Panc1 (cell line): Measurements from ENCODE around the gene MYLK. TPM values are rescaled to one million over a fixed set of nuclear protein-coding genes. Genes with fewer than 3 reads are reported as not detected.

Experiments used
- ATAC-seq: fragments of 200-7000 bp; cut with Tn5 transposase; 2 replicates; pipeline ENCODE4 v1.9.1; 2020; ENCODE audit warnings: mild to moderate bottlenecking, moderate library complexity
- BruUV-seq: library from RNA; stranded (reverse); fragments of 400-500 nt; replicated peaks from 2 replicates; lab custom pipeline; 2021; lab: Mats Ljungman, UMichigan
- CTCF ChIA-PET: fragments of 300-600 bp; sonication (Branson Sonifier 250); formaldehyde crosslinking; loops from one replicate; lab custom pipeline; 2022; ENCODE audit warnings: antibody characterized with exemption; lab: Charles Lee
- POLR2A ChIA-PET: fragments of 300-600 bp; sonication (Branson Sonifier 250); formaldehyde crosslinking; loops from one replicate; lab custom pipeline; 2022; ENCODE audit warnings: antibody characterized with exemption; lab: Charles Lee
- DNase-seq: peaks from one replicate; pipeline ENCODE4 v3.0.0-alpha.2; 2010; ENCODE audit warnings: low read depth, low spot score
- H3K27ac ChIP-seq: 2 replicates; pipeline ENCODE4 v1.5.1; 2011; ENCODE audit warnings: mild to moderate bottlenecking, low read length, inconsistent platforms
- H3K27me3 ChIP-seq: fragments of 200-500 bp; sonication (Bioruptor generic); 2 replicates; pipeline ENCODE4 v1.6.0; 2014; ENCODE audit warnings: low read length, inconsistent platforms; ENCODE audit not compliant: control insufficient read depth, insufficient read depth
- H3K36me3 ChIP-seq: fragments of 200-500 bp; sonication (Bioruptor generic); 2 replicates; pipeline ENCODE4 v1.5.1; 2014; ENCODE audit warnings: inconsistent platforms, mild to moderate bottlenecking, low read length, moderate library complexity; ENCODE audit not compliant: control insufficient read depth, insufficient read depth
- H3K4me1 ChIP-seq: 2 replicates; pipeline ENCODE4 v1.5.1; 2011; ENCODE audit warnings: inconsistent platforms, mild to moderate bottlenecking, low read length, moderate library complexity; ENCODE audit not compliant: control insufficient read depth, insufficient read depth
- H3K4me3 ChIP-seq, 2 experiments: 2 replicates each; pipeline ENCODE4 v1.5.1; 2011 to 2012; ENCODE audit warnings: low read depth in 2 of 2, low read length in 2 of 2, mild to moderate bottlenecking in 2 of 2, inconsistent platforms in 1 of 2, moderate library complexity in 1 of 2
- H3K9me3 ChIP-seq: fragments of 200-500 bp; sonication (Bioruptor generic); 2 replicates; pipeline ENCODE4 v1.5.1; 2014; ENCODE audit warnings: low read depth, mild to moderate bottlenecking, inconsistent platforms, low read length, moderate library complexity; ENCODE audit not compliant: control insufficient read depth, insufficient read depth
- CTCF ChIP-seq: fragments of 450-650 bp; IDR thresholded peaks from 2 replicates; pipeline ENCODE4 v1.5.1; 2017; ENCODE audit warnings: mild to moderate bottlenecking
- POLR2AphosphoS5 ChIP-seq: IDR thresholded peaks from 2 replicates; pipeline ENCODE4 v1.6.1; 2012; ENCODE audit warnings: mild to moderate bottlenecking, low read depth, low read length, moderate library complexity
- REST ChIP-seq, 2 experiments: IDR thresholded peaks; 2 replicates each; pipeline ENCODE4 v1.6.1; 2011 to 2012; ENCODE audit warnings: low read depth in 2 of 2, control low read depth in 1 of 2, low read length in 1 of 2, mild to moderate bottlenecking in 1 of 2, moderate library complexity in 1 of 2; ENCODE audit not compliant: insufficient read depth in 1 of 2
- SIN3A ChIP-seq: IDR thresholded peaks from 2 replicates; pipeline ENCODE4 v1.6.1; 2012; ENCODE audit warnings: low read depth, mild to moderate bottlenecking, low read length, moderate library complexity, borderline replicate concordance; ENCODE audit not compliant: insufficient read depth
- TCF7L2 ChIP-seq: IDR thresholded peaks from 2 replicates; pipeline ENCODE4 v1.6.1; 2011; ENCODE audit warnings: mild to moderate bottlenecking, low read depth, low read length, inconsistent platforms
- in situ Hi-C: cut with HindIII; loops from 2 replicates; pipeline ENCODE4 v1.10.0; 2016; ENCODE audit warnings: low sequenced_read_pairs, low pct_unique_long_range_greater_than_20kb
- intact Hi-C: fragments of 100-400 bp; cut with micrococcal nuclease; formaldehyde crosslinking; loops from one replicate; pipeline ENCODE4 v1.10.0; 2022; ENCODE audit not compliant: unreplicated experiment
- total RNA-seq: library from RNA; stranded (reverse); gene quantifications from one replicate; pipeline ENCODE4 v1.2.1, GENCODE V29; 2021; ENCODE audit not compliant: unreplicated experiment

Gene MYLK
- total RNA-seq, 1 experiment from 2014 or later = 29.7 TPM

DNA sequence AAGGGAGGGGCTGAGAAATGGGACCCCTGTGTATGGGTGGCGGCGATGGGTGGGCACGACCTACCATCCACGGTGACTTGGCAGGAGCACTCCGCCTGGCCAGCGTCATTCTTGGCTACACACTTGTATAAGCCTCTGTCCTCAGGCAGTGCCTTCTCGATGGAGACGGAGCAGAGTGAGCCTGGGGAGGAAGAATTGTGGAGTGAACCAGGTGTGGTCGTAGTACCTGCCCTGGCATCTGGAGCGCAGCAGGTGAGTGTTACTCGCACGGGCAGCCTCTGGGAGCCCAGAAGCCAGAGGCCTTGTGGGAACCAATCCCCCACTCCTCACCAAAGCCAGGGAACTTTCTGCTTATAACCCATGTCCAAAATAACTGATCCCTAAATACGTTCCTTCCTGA is 191.5 kb downstream of the MYLK start:
- POLR2A ChIA-PET = no interaction called here
- no TSS peak for BruUV-seq

DNA sequence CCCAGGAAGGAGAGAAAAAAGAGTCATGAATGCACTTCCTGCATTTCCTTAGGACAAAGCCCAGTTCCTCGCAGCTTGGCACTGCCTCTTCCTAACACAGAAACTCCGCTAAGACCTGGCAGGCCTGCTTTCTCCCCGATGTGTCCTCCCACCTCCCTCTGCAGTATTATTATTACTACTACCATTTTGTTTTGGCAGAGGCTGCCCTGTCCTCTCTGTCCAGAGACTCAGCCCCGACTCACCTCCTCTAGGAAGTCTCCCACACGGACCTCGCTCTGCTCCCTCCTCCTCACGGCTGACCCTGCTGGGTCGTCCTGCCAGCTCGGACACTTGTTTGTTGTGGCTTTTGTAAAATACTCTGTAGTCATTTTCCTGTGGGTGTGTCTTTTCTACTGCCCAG is 192.1 kb downstream of the MYLK start:
- no peak for DNase-seq
- BruUV-seq = no TSS peak
- POLR2A ChIA-PET = no interaction called here
- CTCF ChIA-PET = no interaction called here
- Histone ChIP-seq H3K9me3 (no peaks in the 10 kb centered on the region), H3K36me3 (no peaks in the 10 kb centered on the region), H3K27me3 (no peaks in the 10 kb centered on the region), H3K4me1 (peaks cover 3% of the 10 kb centered on the region; the same call in 1 of the 2 replicates), H3K27ac (no peak overlapping the region), H3K4me3 (no peak overlapping the region)
- intact Hi-C loops (no loop called here), in situ Hi-C loops (no loop called here)
- no peak for TF ChIP-seq POLR2AphosphoS5
- no peak for TF ChIP-seq SIN3A
- no peak for TF ChIP-seq TCF7L2
- no peak for TF ChIP-seq CTCF
- no peak for TF ChIP-seq REST (IDR thresholded peaks at IDR 0.05; ENCODE audit: insufficient read depth in 1 of 2, low read depth in 2 of 2, low read length in 1 of 2)
- no peak for ATAC-seq

More for the DNA sequence above, 191.5 kb downstream of the MYLK start:
- CTCF ChIA-PET = no interaction called here
- no peak for TF ChIP-seq TCF7L2
- no peak for TF ChIP-seq REST (IDR thresholded peaks at IDR 0.05; ENCODE audit: insufficient read depth in 1 of 2, low read depth in 2 of 2, low read length in 1 of 2)
- no peak for TF ChIP-seq POLR2AphosphoS5
- TF ChIP-seq SIN3A = no peak
- H3K36me3 ChIP-seq = no peaks in the 10 kb centered on the region
- H3K9me3 ChIP-seq = no peaks in the 10 kb centered on the region
- H3K4me3 ChIP-seq = no peak overlapping the region
- intact Hi-C loops = no loop called here
- H3K27ac ChIP-seq = no peak overlapping the region
- DNase-seq = no peak
- in situ Hi-C loops = no loop called here
- ATAC-seq = no peak
- H3K27me3 ChIP-seq = no peaks in the 10 kb centered on the region
- peaks cover 3% of the 10 kb centered on the region; the same call in 1 of the 2 replicates for H3K4me1 ChIP-seq
